ENCODE results near the gene SLC29A3. TPM values are rescaled to one million over a fixed set of nuclear protein-coding genes. Genes with fewer than 3 reads are reported as not detected.

SLC29A3 gene
- total RNA-seq, 1 donor from 2014 or later: 4.4 TPM

DNA sequence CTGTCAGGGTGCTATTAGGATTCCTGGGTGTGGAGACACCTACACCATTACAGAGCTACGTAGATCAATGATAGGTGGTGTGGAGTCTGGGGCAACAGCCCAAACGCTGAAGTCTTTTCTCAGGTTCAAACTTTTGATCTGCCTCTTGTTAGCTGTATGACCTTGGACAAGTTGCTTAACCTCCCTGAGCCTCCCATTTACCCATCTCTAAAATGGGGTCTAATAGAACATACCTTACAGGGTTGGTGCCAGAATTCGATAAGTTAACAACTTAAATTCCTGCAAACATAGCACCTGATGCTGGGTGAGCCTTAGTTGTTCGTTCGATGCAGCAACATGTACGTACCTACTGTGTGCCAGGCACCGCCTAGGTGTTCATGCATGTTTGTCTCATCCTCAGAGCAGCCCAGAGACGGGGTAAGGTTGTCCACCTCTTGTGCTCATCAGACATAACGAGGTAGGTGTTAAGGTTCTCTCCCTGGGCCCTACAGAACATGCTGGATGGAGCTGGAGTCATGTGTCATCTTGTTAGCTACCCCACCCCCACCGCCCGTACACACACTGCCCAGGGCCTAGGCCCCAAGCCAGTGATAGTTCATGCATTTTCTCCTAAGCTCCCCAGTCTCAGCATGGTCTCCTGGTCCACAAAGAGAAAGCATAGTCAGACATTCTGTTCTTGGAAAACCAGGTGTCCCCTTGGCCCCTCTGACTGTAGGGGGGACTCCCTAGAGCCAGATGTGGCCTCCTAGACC lies 41.0 kb upstream of the SLC29A3 start:
- H3K27ac Mint-ChIP-seq (ENCODE audit: unreplicated experiment): no peak overlapping the region
- H3K9me3 Mint-ChIP-seq (ENCODE audit: unreplicated experiment): no peaks in the 10 kb centered on the region
- H3K4me1 Mint-ChIP-seq (ENCODE audit: unreplicated experiment): peaks cover 14% of the 10 kb centered on the region
- TF ChIP-seq, protein P1, sequence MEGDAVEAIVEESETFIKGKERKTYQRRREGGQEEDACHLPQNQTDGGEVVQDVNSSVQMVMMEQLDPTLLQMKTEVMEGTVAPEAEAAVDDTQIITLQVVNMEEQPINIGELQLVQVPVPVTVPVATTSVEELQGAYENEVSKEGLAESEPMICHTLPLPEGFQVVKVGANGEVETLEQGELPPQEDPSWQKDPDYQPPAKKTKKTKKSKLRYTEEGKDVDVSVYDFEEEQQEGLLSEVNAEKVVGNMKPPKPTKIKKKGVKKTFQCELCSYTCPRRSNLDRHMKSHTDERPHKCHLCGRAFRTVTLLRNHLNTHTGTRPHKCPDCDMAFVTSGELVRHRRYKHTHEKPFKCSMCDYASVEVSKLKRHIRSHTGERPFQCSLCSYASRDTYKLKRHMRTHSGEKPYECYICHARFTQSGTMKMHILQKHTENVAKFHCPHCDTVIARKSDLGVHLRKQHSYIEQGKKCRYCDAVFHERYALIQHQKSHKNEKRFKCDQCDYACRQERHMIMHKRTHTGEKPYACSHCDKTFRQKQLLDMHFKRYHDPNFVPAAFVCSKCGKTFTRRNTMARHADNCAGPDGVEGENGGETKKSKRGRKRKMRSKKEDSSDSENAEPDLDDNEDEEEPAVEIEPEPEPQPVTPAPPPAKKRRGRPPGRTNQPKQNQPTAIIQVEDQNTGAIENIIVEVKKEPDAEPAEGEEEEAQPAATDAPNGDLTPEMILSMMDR (IDR thresholded peaks at IDR 0.05): no peak
- no peak overlapping the region for H3K4me3 Mint-ChIP-seq (ENCODE audit: unreplicated experiment)
- no peaks in the 10 kb centered on the region for H3K27me3 Mint-ChIP-seq (ENCODE audit: unreplicated experiment)
- peaks cover 2% of the 10 kb centered on the region for H3K36me3 Mint-ChIP-seq (ENCODE audit: unreplicated experiment)
- DNase-seq (ENCODE audit: extremely low spot score, unreplicated experiment): no peak

DNA sequence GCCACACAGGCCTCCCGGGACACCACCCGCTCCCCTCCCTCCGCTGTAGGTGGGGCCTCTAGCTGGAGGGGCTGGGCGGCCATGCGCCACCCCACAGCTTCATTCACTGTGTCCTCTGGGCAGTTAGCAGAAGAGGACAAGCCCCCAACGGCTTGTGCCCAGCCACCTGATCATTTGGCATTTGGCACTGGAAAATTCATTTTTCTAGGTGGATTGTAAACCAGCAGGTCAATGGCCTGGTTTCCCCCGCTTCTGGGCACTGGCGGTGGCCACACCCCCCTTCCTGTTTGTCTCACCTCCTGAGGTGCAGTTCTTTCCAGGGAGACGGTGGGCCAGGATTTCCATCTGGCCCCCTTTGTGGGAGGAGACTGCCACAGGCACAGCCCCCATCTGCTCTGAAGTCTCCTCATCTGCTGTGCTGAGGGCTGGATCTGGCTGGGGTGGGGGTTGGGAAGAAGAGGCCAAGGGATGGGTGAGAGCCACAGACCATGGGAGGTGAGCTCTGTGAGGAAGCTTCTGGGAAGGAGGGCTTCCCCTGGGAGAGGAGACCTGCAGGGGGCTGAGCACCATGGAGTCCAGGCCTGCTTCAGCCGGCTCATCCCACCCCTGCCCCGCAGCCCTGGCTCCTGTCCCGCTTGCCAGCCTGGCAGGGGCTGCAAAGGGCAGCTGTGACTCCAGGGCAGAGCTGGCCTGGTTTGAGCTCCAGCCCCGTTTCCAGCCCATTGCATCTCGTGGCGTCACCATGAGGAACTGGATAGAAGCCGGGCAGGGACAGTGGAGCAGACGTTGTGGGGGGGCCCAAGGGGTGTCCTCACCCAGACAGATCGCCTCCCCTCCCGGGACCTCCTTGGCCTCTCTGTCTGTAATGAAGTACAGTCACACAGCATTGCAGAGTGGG lies 40.1 kb upstream of the SLC29A3 start:
- peaks cover 14% of the 10 kb centered on the region for H3K4me1 Mint-ChIP-seq (ENCODE audit: unreplicated experiment)
- H3K4me3 Mint-ChIP-seq (ENCODE audit: unreplicated experiment): no peak overlapping the region
- H3K27me3 Mint-ChIP-seq (ENCODE audit: unreplicated experiment): no peaks in the 10 kb centered on the region
- DNase-seq (ENCODE audit: extremely low spot score, unreplicated experiment): no peak
- TF ChIP-seq, protein P1 (IDR thresholded peaks at IDR 0.05): no peak
- peaks cover 2% of the 10 kb centered on the region for H3K36me3 Mint-ChIP-seq (ENCODE audit: unreplicated experiment)
- H3K9me3 Mint-ChIP-seq (ENCODE audit: unreplicated experiment): no peaks in the 10 kb centered on the region
- H3K27ac Mint-ChIP-seq (ENCODE audit: unreplicated experiment): no peak overlapping the region

DNA sequence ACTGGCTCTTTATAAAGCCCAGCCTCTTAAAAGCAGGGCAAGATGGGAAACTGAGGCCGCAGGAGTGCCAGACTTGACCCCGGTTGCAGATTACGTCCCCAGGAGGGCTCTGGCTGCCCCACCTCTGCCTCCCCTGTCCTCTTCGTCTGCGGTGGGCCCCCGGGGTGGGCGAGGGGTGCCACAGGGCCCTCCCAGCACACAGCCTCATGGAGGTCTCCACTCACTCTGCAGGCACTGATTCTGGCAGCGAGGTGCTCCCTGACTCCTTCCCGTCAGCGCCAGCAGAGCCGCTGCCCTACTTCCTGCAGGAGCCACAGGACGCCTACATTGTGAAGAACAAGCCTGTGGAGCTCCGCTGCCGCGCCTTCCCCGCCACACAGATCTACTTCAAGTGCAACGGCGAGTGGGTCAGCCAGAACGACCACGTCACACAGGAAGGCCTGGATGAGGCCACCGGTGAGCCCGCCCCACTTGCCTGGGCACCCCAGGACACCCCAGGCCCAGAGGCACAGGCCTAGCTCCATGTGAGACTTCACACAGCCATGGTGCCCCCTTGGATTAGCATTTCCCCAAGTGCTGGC lies 39.4 kb upstream of the SLC29A3 start:
- TF ChIP-seq, protein P1 (IDR thresholded peaks at IDR 0.05): no peak
- no peaks in the 10 kb centered on the region for H3K27me3 Mint-ChIP-seq (ENCODE audit: unreplicated experiment)
- H3K4me1 Mint-ChIP-seq (ENCODE audit: unreplicated experiment): peaks cover 14% of the 10 kb centered on the region
- no peak overlapping the region for H3K27ac Mint-ChIP-seq (ENCODE audit: unreplicated experiment)
- H3K9me3 Mint-ChIP-seq (ENCODE audit: unreplicated experiment): no peaks in the 10 kb centered on the region
- no peak overlapping the region for H3K4me3 Mint-ChIP-seq (ENCODE audit: unreplicated experiment)
- no peak for DNase-seq (ENCODE audit: extremely low spot score, unreplicated experiment)
- peaks cover 2% of the 10 kb centered on the region for H3K36me3 Mint-ChIP-seq (ENCODE audit: unreplicated experiment)

DNA sequence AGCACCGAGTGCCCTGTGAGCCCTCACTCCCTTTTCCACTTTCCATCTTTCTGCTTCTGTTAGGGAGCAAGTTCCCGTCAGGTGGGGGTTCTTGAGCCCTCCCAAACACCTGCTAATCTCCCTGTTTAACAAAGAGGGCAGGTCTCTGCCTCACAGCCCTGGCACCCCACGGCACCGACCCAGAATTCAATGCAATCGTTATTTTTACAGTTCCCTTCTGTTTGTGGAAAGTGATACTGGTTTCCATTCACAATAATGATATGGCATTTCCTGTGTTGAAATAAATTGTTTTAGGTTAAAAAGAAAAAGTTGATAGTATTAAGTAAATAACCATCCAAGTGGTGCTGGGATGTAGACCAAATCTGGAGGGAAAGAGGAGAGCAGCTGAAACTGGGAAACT lies 38.8 kb upstream of the SLC29A3 start:
- no peak overlapping the region for H3K4me3 Mint-ChIP-seq (ENCODE audit: unreplicated experiment)
- no peak overlapping the region for H3K27ac Mint-ChIP-seq (ENCODE audit: unreplicated experiment)
- peaks cover 2% of the 10 kb centered on the region for H3K36me3 Mint-ChIP-seq (ENCODE audit: unreplicated experiment)
- TF ChIP-seq, protein P1 (IDR thresholded peaks at IDR 0.05): no peak
- no peaks in the 10 kb centered on the region for H3K27me3 Mint-ChIP-seq (ENCODE audit: unreplicated experiment)
- H3K4me1 Mint-ChIP-seq (ENCODE audit: unreplicated experiment): peaks cover 10% of the 10 kb centered on the region
- no peaks in the 10 kb centered on the region for H3K9me3 Mint-ChIP-seq (ENCODE audit: unreplicated experiment)
- DNase-seq (ENCODE audit: extremely low spot score, unreplicated experiment): no peak

DNA sequence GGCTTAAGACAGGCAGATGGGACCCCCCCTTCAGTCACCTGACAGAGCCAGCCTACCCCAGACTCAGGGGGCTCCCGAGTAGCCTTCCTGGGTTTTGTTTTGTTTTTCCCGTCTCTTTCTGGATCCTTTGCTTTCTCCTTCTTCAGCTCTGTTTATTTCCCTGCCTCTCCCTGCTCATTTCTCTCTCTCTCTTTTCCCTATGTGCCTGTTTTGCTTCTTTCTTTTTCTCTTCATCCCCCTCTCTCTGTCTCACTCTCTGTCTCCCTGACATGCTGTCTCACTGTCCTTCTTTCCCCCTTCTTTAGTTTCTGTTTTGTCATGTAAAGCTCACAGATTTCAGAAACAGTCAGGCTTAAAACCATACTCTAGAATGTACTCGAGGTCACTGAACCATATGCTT lies 38.2 kb upstream of the SLC29A3 start:
- peaks cover 2% of the 10 kb centered on the region for H3K36me3 Mint-ChIP-seq (ENCODE audit: unreplicated experiment)
- H3K4me1 Mint-ChIP-seq (ENCODE audit: unreplicated experiment): peaks cover 9% of the 10 kb centered on the region
- no peak overlapping the region for H3K4me3 Mint-ChIP-seq (ENCODE audit: unreplicated experiment)
- no peak overlapping the region for H3K27ac Mint-ChIP-seq (ENCODE audit: unreplicated experiment)
- TF ChIP-seq, protein P1 (IDR thresholded peaks at IDR 0.05): no peak
- no peak for DNase-seq (ENCODE audit: extremely low spot score, unreplicated experiment)
- H3K9me3 Mint-ChIP-seq (ENCODE audit: unreplicated experiment): no peaks in the 10 kb centered on the region
- no peaks in the 10 kb centered on the region for H3K27me3 Mint-ChIP-seq (ENCODE audit: unreplicated experiment)
